ENCODE results near the gene MAGEH1.
A peak's percentile ranks its signal among the peaks of the same experiment; 100 is the strongest.
"Not testable (repeated sequence)": the region's sequence is repeated elsewhere in the genome, so short reads cannot be mapped to it uniquely, and the experiment has no call there.

Gene MAGEH1

GRCh38 chrX:55451990-55452832 lies at the start of gene MAGEH1:
TSS of gene MAGEH1 (plus strand) at chrX:55452127. CDS start at chrX:55452375, 248 bp downstream.
- Histone ChIP-seq H3K27ac (peak within 1 kb of the TSS; percentile 84 to 87), H3K4me3 (peak within 1 kb of the TSS; percentile 71)
- TF ChIP-seq CTCF (IDR thresholded peaks at IDR 0.05): no peak
- peak; percentile 89 for DNase-seq (ENCODE audit: low spot score)

GRCh38 chrX:55427079-55427478 lies 24.8 kb upstream of the MAGEH1 start:
- not testable (repeated sequence) for H3K27ac ChIP-seq; H3K4me3 ChIP-seq; DNase-seq (ENCODE audit: low spot score)

GRCh38 chrX:55443468-55443867 lies 8.5 kb upstream of the MAGEH1 start:
- H3K27ac ChIP-seq; DNase-seq (ENCODE audit: low spot score); H3K4me3 ChIP-seq: not testable (repeated sequence)

GRCh38 chrX:55450259-55450658 lies 1.7 kb upstream of the MAGEH1 start:
- TF ChIP-seq CTCF (IDR thresholded peaks at IDR 0.05): no peak
- H3K27ac ChIP-seq: no peak overlapping the region
- DNase-seq (ENCODE audit: low spot score): no peak
- no peak overlapping the region for H3K4me3 ChIP-seq

GRCh38 chrX:55451141-55451540 lies 786 bp upstream of the MAGEH1 start:
- DNase-seq (ENCODE audit: low spot score): no peak
- peak overlapping the region; percentile 71 for H3K4me3 ChIP-seq
- H3K27ac ChIP-seq: peak overlapping the region in 1 of 2 donors; percentile 84
- TF ChIP-seq CTCF (IDR thresholded peaks at IDR 0.05): no peak

GRCh38 chrX:55451626-55451989 lies 319 bp upstream of the MAGEH1 start:
- H3K4me3 ChIP-seq: peak overlapping the region; percentile 71
- no peak for TF ChIP-seq CTCF (IDR thresholded peaks at IDR 0.05)
- DNase-seq (ENCODE audit: low spot score): no peak
- peak overlapping the region; percentile 84 to 87 for H3K27ac ChIP-seq

- peak overlapping the region; percentile 84 to 87 for H3K27ac ChIP-seq
- DNase-seq (ENCODE audit: low spot score): no peak
- peak overlapping the region; percentile 71 for H3K4me3 ChIP-seq
- TF ChIP-seq CTCF (IDR thresholded peaks at IDR 0.05): no peak
Observed at GRCh38 chrX:55452833-55453124, 852 bp downstream of the MAGEH1 start.

- H3K4me3 ChIP-seq; H3K27ac ChIP-seq; DNase-seq (ENCODE audit: low spot score): not testable (repeated sequence)
Observed at GRCh38 chrX:55455708-55456107, 3.8 kb downstream of the MAGEH1 start.

GRCh38 chrX:55459426-55459825 lies 7.5 kb downstream of the MAGEH1 start:
- DNase-seq (ENCODE audit: low spot score); H3K4me3 ChIP-seq: not testable (repeated sequence)

GRCh38 chrX:55459926-55460325 lies 8.0 kb downstream of the MAGEH1 start:
- not testable (repeated sequence) for DNase-seq (ENCODE audit: low spot score); H3K4me3 ChIP-seq; H3K27ac ChIP-seq

More at GRCh38 chrX:55459426-55459825, 7.5 kb downstream of the MAGEH1 start:
- H3K27ac ChIP-seq: not testable (repeated sequence)

GRCh38 chrX:55464050-55464449 lies 12.1 kb downstream of the MAGEH1 start:
- H3K27ac ChIP-seq; H3K4me3 ChIP-seq; DNase-seq (ENCODE audit: low spot score): not testable (repeated sequence)

GRCh38 chrX:55465108-55465507 lies 13.2 kb downstream of the MAGEH1 start:
- H3K4me3 ChIP-seq; DNase-seq (ENCODE audit: low spot score); H3K27ac ChIP-seq: not testable (repeated sequence)

GRCh38 chrX:55465791-55466190 lies 13.9 kb downstream of the MAGEH1 start:
- H3K27ac ChIP-seq; DNase-seq (ENCODE audit: low spot score); H3K4me3 ChIP-seq: not testable (repeated sequence)
